HG02885 (cell line): ENCODE results near the gene QSOX1.

ENCODE experiments used
- ATAC-seq: cut with Tn5 transposase; IDR thresholded peaks from one replicate; pipeline ENCODE4 v1.9.1; 2021; ENCODE audit warnings: mild to moderate bottlenecking; ENCODE audit not compliant: unreplicated experiment, poor library complexity

Gene QSOX1

DNA sequence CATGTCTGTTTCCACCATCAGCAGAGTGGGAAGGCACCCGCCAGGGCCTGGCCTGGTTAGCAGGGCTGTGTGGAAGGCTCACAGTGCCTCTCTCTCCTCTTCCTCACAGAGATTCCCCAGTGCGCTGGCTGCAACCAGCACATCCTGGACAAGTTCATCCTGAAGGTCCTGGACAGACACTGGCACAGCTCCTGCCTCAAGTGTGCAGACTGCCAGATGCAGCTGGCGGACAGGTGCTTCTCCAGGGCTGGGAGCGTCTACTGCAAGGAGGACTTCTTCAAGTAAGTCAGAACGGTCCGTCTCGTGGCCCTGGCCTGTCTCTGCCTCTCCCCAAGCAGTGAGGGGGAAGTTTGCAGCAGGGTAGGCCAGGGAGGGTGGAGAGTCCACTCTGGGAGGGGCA lies 93.5 kb downstream of the QSOX1 start:
- no peak for ATAC-seq

- ATAC-seq: no peak
Observed at GRCh38 chr1:180248731-180249681, 94.3 kb downstream of the QSOX1 start.

DNA sequence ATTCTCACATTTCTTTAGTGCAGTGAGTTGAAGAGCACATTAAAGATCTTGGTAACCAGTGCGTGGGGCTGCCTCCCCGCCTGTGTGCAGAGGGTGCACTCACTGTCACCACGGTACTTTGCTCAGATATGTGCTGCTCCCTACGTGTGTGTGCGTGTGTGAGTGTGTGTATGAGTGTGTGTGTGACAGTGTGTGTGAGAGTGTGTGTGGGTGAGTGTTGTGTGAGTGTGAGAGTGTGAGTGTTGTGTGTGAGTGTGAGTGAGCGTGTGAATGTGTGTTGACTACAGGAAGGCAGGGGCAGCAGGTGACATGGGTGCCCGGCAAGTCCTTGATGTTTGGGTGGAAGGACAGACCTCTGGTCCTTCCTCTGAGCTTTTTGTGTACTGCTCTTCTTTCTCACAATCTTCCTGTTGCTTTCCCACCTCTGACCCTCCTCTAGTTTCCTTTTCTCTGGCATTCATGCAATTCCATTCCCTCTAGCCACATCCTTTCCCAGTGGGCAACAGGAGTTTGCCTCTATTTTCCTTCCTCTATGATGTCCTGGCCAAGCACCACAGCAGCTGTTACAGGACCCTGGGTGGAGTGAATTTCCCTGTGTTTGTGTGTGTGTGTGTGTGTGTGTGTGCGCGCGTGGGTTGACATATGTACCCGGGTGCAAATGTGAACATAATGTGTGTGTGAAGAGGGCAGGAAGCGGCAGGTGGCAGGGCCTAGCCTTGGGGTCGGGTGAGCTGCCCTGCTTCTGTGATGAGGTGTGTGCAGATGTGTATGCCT lies 95.2 kb downstream of the QSOX1 start:
- ATAC-seq: no peak

GRCh38 chr1:180250499-180250770 lies 95.8 kb downstream of the QSOX1 start:
- no peak for ATAC-seq

GRCh38 chr1:180250883-180251509 lies 96.3 kb downstream of the QSOX1 start:
- no peak for ATAC-seq

DNA sequence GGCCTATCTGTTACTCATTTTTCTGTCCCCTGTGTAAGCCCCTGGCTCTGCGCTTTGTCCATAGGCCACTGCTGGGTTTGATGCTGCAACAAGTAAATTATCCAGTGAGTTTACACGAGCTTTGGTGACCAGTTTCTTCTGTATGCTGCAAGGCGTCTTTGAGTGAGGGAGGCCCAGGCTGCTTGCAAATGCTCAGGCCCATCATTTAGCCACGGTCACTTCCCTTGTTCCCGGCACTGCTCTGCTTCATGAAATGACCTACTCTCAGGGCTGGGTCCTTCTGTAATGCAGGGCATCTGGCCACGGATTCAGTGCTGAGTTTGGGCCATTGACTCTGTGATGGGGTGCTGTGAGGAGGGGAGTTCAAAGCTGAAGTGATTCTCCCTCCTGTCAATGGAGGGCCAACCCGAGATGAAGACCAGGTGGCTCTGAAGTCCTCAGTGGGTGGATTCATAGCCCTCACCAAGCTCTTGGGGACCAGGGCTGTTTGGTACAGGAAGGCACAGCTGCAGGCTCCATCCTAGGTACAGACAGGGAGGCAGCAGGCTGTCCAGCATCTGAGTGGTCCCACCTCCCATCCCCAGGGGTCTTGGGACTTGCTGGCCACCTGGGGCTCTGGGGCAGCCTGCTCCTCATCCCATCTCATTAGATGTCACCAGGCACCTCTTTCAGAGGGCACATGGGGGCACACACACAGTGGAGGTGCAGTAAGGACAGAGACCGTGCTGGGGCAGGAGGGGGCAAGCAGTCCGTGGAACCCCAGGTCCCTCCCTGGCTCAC lies 97.0 kb downstream of the QSOX1 start:
- no peak for ATAC-seq

- ATAC-seq: peak; percentile 76
Observed at GRCh38 chr1:180252638-180253536, 98.2 kb downstream of the QSOX1 start.
